Central memory CD8-positive, alpha-beta T cell (primary cell): ENCODE results near the gene AGRP.

Source experiments
- ATAC-seq: fragments of 150-1000 bp; cut with Tn5 transposase; replicated peaks from 2 replicates; pipeline ENCODE4 v1.10.0; 2022; ENCODE audit warnings: mild to moderate bottlenecking, moderate FRiP score, moderate number of reproducible peaks; ENCODE audit not compliant: poor library complexity, severe bottlenecking; ENCODE audit errors: extremely low read depth
- DNase-seq, 2 donors: peaks; one replicate each; pipeline ENCODE4 v3.0.0; 2021; ENCODE audit warnings: low spot score in 2 of 2
- H3K27ac Mint-ChIP-seq: one replicate; pipeline ENCODE4 v1.8.0; 2022; ENCODE audit warnings: low read depth, mild to moderate bottlenecking, moderate library complexity, mixed read lengths
- H3K27me3 Mint-ChIP-seq: one replicate; pipeline ENCODE4 v1.8.0; 2022; ENCODE audit warnings: mixed read lengths
- H3K36me3 Mint-ChIP-seq: one replicate; pipeline ENCODE4 v1.8.0; 2022; ENCODE audit warnings: mild to moderate bottlenecking, moderate library complexity, mixed read lengths; ENCODE audit not compliant: insufficient read depth
- H3K4me1 Mint-ChIP-seq: one replicate; pipeline ENCODE4 v1.8.0; 2022; ENCODE audit warnings: mixed read lengths
- H3K4me3 Mint-ChIP-seq: one replicate; pipeline ENCODE4 v1.8.0; 2022; ENCODE audit warnings: mild to moderate bottlenecking, moderate library complexity, mixed read lengths
- H3K9me3 Mint-ChIP-seq: one replicate; pipeline ENCODE4 v1.8.0; 2022; ENCODE audit warnings: mixed read lengths

The AGRP gene

DNA sequence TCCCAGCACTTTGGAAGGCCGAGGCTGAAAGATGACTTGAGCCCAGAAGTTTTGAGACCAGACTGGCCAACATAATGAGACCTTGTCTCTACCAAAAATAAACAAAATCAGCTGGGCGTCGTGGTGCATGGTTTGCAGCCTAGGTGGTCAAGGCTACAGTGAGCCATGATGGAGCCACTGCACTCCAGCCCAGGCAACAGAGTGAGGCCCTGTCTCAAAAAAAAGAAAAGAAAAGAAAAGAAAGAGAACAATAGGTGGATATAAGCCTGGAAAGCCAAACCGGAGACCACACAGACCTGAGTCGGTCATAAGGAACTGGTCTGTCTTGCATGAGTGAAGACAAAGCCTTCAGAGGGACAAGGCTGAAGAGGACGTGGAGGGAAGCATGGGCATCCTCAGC, 16.8 kb downstream of the AGRP start:
- H3K9me3 Mint-ChIP-seq = no peaks in the 10 kb centered on the region
- H3K36me3 Mint-ChIP-seq = peaks cover 9% of the 10 kb centered on the region
- no peak overlapping the region for H3K27ac Mint-ChIP-seq
- no peak for DNase-seq
- H3K27me3 Mint-ChIP-seq = no peaks in the 10 kb centered on the region
- peaks cover 68% of the 10 kb centered on the region for H3K4me1 Mint-ChIP-seq
- H3K4me3 Mint-ChIP-seq = no peak overlapping the region
- ATAC-seq = no peak

GRCh38 chr16:67464565-67464964, 18.8 kb downstream of the AGRP start:
- no peaks in the 10 kb centered on the region for H3K9me3 Mint-ChIP-seq
- peaks cover 60% of the 10 kb centered on the region for H3K4me1 Mint-ChIP-seq
- no peaks in the 10 kb centered on the region for H3K27me3 Mint-ChIP-seq
- ATAC-seq = no peak
- no peak overlapping the region for H3K27ac Mint-ChIP-seq
- peaks cover 9% of the 10 kb centered on the region for H3K36me3 Mint-ChIP-seq
- no peak for DNase-seq
- no peak overlapping the region for H3K4me3 Mint-ChIP-seq

DNA sequence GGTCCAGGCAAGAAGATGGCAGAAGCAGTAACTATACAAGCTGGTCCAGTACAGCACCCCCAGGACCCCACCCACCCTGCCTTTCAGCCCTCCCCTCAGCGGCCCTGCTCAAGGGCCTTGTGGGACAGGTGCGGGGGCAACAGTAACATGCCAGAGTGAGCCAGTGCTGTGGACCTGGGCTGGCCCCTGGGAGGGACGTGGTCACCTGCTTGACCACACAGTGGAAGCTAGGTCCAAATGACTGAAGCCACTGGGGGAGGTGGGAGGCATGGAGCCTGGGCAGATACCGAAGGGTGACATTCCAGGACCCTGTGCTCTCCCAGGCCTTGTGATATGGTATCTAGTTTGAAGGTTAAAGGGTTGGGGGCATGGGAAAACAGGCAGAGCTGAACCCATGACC, 19.7 kb downstream of the AGRP start:
- Mint-ChIP-seq H3K4me1 (peaks cover 63% of the 10 kb centered on the region), H3K27me3 (no peaks in the 10 kb centered on the region), H3K4me3 (no peak overlapping the region), H3K36me3 (peaks cover 10% of the 10 kb centered on the region), H3K9me3 (no peaks in the 10 kb centered on the region), H3K27ac (no peak overlapping the region)
- ATAC-seq (no peak), DNase-seq (no peak)

DNA sequence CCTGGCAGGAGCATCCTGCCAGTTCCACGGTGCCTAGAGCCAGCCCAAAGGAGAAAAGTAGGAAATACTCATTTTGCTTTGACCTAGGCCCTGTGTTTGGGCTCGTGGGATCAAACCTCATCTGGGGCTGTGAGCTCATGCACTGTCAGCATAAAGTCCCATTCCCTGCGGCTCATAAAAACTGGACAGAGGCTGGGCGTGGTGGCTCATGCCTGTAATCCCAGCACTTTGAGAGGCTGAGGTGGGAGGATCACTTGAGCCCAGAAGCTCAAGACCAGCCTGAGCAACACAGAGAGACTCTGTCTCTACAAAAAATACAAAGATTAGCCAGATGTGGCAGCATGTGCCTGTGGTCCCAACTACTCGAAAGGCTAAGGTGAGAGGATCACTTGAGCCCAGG, 20.3 kb downstream of the AGRP start:
- H3K9me3 Mint-ChIP-seq = no peaks in the 10 kb centered on the region
- ATAC-seq = no peak
- no peaks in the 10 kb centered on the region for H3K27me3 Mint-ChIP-seq
- H3K4me3 Mint-ChIP-seq = no peak overlapping the region
- H3K4me1 Mint-ChIP-seq = peaks cover 60% of the 10 kb centered on the region
- no peak for DNase-seq
- H3K27ac Mint-ChIP-seq = no peak overlapping the region
- peaks cover 12% of the 10 kb centered on the region for H3K36me3 Mint-ChIP-seq

DNA sequence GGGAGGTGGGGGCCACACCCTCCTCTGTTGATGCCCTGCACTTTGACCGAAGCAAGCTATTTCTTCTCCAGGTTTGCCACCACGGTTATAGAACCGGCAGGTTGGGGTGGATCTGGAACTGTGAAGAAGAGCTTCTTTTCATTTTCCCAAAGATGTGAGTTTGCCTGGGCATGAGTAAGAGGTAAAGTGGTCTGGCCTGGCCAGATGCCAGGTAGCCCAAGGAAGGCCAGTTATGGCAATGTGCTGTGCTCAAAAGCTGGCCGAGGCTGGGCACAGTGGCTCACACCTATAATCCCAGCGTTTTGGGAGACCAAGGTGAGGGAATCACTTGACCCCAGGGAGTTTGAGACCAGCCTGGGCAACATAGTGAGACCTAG, 21.1 kb downstream of the AGRP start:
- DNase-seq = no peak
- Mint-ChIP-seq H3K27me3 (no peaks in the 10 kb centered on the region), H3K36me3 (peaks cover 7% of the 10 kb centered on the region), H3K27ac (no peak overlapping the region), H3K4me1 (peaks cover 57% of the 10 kb centered on the region), H3K9me3 (no peaks in the 10 kb centered on the region), H3K4me3 (no peak overlapping the region)
- ATAC-seq = no peak

DNA sequence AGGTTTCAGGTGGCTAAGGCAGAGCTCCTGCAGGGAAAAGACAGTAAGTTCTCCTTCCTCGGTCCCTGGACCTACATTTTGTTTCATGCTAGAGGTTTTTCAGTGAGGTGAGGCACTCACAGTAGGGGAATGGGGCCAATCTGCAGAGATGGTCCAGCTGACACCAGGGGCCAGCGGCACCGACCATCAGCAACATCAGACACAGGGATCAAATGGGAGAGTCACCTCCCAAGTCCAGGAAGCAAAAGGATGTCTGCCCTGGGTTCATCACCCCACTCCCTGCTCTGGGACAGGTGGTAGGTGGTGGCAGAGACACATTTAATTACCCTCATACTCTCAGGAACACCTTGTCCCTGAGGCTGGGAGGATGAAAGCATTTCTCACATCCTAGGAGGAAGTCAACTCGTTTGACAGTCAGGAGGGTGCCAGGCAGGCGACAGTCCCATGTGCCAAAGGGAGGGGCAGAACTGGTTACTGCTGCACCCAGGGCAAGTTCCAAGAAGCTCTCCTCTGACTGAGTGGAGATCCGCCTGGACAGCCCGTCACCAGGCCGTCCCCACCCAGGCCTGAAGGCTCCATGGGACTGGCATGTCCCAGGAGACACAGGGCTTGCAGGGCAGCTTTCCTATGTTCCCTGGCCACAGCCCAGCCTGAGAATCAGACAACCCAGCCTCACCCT, 21.6 kb downstream of the AGRP start:
- peak overlapping the region; percentile 19 for H3K27ac Mint-ChIP-seq
- H3K4me1 Mint-ChIP-seq = peaks cover 58% of the 10 kb centered on the region
- ATAC-seq (no peak), DNase-seq (no peak)
- peaks cover 9% of the 10 kb centered on the region for H3K36me3 Mint-ChIP-seq
- no peak overlapping the region for H3K4me3 Mint-ChIP-seq
- no peaks in the 10 kb centered on the region for H3K27me3 Mint-ChIP-seq
- H3K9me3 Mint-ChIP-seq = no peaks in the 10 kb centered on the region

DNA sequence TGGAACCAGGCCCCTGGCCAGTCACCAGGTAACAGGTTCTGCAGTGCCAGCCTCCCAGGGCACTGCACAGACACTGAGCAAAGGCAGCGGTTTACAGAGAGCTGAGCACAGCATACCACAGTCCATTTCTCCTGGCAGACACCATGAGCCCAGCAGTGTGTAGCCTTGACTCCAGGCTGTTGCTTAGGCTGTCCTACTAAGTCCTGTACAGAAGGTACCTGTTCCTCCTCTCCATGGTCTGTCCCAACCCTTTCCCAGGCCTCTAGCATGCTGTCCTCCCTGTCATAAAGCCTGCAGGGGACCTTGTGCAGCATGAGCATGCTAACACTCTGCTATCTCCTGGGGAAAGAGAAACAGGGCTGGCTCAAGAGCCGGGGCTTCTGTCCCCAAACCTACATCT, 22.4 kb downstream of the AGRP start:
- H3K4me1 Mint-ChIP-seq = peaks cover 59% of the 10 kb centered on the region
- peaks cover 7% of the 10 kb centered on the region for H3K36me3 Mint-ChIP-seq
- DNase-seq (no peak), ATAC-seq (no peak)
- no peaks in the 10 kb centered on the region for H3K27me3 Mint-ChIP-seq
- H3K4me3 Mint-ChIP-seq = no peak overlapping the region
- H3K27ac Mint-ChIP-seq = peak overlapping the region; percentile 19
- no peaks in the 10 kb centered on the region for H3K9me3 Mint-ChIP-seq

GRCh38 chr16:67460168-67460567, 23.2 kb downstream of the AGRP start:
- Mint-ChIP-seq H3K9me3 (no peaks in the 10 kb centered on the region), H3K36me3 (peaks cover 6% of the 10 kb centered on the region), H3K27me3 (no peaks in the 10 kb centered on the region)

GRCh38 chr16:67459861-67460150, 23.5 kb downstream of the AGRP start:
- Mint-ChIP-seq H3K4me3 (no peak overlapping the region), H3K4me1 (peaks cover 54% of the 10 kb centered on the region), H3K9me3 (no peaks in the 10 kb centered on the region), H3K27ac (no peak overlapping the region), H3K27me3 (no peaks in the 10 kb centered on the region), H3K36me3 (peaks cover 5% of the 10 kb centered on the region)
- ATAC-seq (no peak), DNase-seq (no peak)

More at GRCh38 chr16:67460168-67460567, 23.2 kb downstream of the AGRP start:
- Mint-ChIP-seq H3K4me1 (peaks cover 53% of the 10 kb centered on the region), H3K27ac (no peak overlapping the region), H3K4me3 (no peak overlapping the region)
- DNase-seq (no peak), ATAC-seq (no peak)

DNA sequence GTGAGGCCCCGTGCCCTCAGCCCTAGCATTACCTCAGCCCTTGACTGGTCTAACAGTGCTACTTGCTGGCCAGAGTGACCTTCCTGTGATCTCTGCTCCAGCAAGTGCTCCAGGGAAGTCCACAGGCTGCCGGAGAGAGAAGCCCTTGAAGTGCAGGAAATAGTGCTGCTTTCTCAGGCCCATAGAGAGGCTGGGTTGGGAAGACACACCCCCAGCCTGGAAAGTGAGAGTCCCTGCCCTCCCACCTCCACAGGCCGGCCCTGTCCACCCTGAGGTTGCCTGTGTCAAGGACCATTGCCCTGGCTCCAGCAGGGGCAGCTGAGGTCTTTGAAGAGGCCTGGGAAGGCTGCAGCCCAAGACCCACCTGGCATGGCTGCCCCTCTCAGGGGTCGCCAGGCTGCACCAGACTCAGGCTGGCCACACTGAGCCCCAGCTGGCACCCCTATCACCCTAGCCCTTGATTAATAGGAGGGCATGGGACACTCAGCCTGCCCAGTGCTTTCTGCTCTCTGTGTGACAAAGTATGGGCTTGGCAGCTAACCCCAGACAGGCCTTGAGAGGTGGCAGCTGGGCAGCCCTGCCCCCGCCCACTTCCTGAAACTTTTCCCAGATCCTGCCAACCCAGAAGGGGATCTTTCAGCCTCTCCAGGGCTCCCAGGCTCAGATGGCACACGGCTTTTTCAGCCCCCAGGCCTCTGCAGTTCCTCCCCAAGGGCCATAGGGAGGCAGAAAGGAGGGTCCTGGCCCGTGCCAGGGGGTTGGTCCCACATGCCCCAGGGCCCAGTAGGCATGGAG, 24.1 kb downstream of the AGRP start:
- Mint-ChIP-seq H3K36me3 (peaks cover 4% of the 10 kb centered on the region), H3K27me3 (no peaks in the 10 kb centered on the region), H3K4me3 (no peak overlapping the region), H3K4me1 (peaks cover 51% of the 10 kb centered on the region), H3K27ac (peak overlapping the region; percentile 59), H3K9me3 (no peaks in the 10 kb centered on the region)
- ATAC-seq = no peak
- DNase-seq = no peak

DNA sequence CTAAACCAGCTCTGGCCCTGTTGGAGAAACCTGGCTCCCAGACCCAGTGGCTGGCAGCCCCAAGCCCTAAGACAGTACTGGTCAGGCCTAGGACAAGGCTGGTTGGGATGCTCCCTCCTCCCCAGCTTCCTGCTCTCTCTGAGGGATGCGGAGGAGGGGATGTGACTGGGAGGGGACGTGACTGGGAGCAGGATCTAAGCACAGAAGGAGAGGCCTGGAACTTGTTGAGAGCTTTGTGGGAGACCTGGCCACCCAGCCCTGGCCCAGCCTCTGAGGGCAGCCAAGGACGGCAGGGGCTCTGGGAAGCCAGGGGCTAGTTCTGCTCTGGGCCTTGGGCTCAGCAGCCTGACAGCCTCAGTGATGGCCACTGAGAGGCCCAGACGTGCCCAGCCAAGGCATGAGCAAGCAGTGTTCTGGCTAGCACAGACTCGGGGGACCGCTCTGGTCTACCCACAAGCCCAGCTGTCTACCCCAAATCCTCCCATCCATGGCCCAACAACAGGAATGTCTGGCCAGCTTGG, 25.2 kb downstream of the AGRP start:
- no peaks in the 10 kb centered on the region for H3K27me3 Mint-ChIP-seq
- H3K36me3 Mint-ChIP-seq = peaks cover 7% of the 10 kb centered on the region
- no peak overlapping the region for H3K4me3 Mint-ChIP-seq
- no peaks in the 10 kb centered on the region for H3K9me3 Mint-ChIP-seq
- H3K27ac Mint-ChIP-seq = peak overlapping the region; percentile 59
- peaks cover 41% of the 10 kb centered on the region for H3K4me1 Mint-ChIP-seq
- ATAC-seq (no peak), DNase-seq (no peak)

GRCh38 chr16:67457611-67458010, 25.7 kb downstream of the AGRP start:
- Mint-ChIP-seq H3K9me3 (no peaks in the 10 kb centered on the region), H3K36me3 (peaks cover 7% of the 10 kb centered on the region), H3K4me1 (peaks cover 39% of the 10 kb centered on the region), H3K27me3 (no peaks in the 10 kb centered on the region), H3K4me3 (no peak overlapping the region), H3K27ac (peak overlapping the region; percentile 16)
- DNase-seq (no peak), ATAC-seq (no peak)

GRCh38 chr16:67456391-67457081, 26.8 kb downstream of the AGRP start:
- no peak overlapping the region for H3K4me3 Mint-ChIP-seq
- H3K36me3 Mint-ChIP-seq = peaks cover 7% of the 10 kb centered on the region
- peak overlapping the region; percentile 16 for H3K27ac Mint-ChIP-seq

More at GRCh38 chr16:67456391-67457081, 26.8 kb downstream of the AGRP start:
- no peaks in the 10 kb centered on the region for H3K9me3 Mint-ChIP-seq
- no peak for DNase-seq
- ATAC-seq = no peak
- H3K27me3 Mint-ChIP-seq = no peaks in the 10 kb centered on the region
- H3K4me1 Mint-ChIP-seq = peaks cover 36% of the 10 kb centered on the region
